SK-N-SH (cell line): ENCODE measurements around the gene URM1. TPM values are rescaled to one million over a fixed set of nuclear protein-coding genes. Genes with fewer than 3 reads are reported as not detected.

ENCODE experiments used
- CTCF ChIA-PET: fragments of 300-600, 350-600 bp; formaldehyde crosslinking; extraction: SDS; loops from one replicate; lab custom pipeline; 2021; lab: Yijun Ruan, JAX
- POLR2A ChIA-PET: fragments of 350-600 bp; sonication (Branson Sonifier 250); formaldehyde crosslinking; extraction: SDS; loops from one replicate; lab custom pipeline; 2020; ENCODE audit warnings: antibody characterized with exemption, inconsistent platforms; lab: Yijun Ruan, JAX
- DNase-seq: peaks from one replicate; pipeline ENCODE4 v3.0.0; 2012
- H2AFZ ChIP-seq: fragments of 200-600 bp; sonication (generic); 2 replicates; pipeline ENCODE4 v1.8.1; 2016; ENCODE audit warnings: antibody characterized with exemption, mild to moderate bottlenecking, low read depth
- H3F3A ChIP-seq: fragments of 200-600 bp; sonication (generic); replicated peaks from 2 replicates; pipeline ENCODE3; 2016; ENCODE audit warnings: antibody characterized with exemption, mild to moderate bottlenecking; ENCODE audit not compliant: insufficient read depth
- H3K27ac ChIP-seq, 2 experiments: fragments of 200-500 bp in 1 of 2; fragments of 200-600 bp in 1 of 2; sonication (Bioruptor generic) in 1 of 2; sonication (generic), shearing (Covaris generic) in 1 of 2; 2 replicates each; pipeline versions ENCODE4 v1.5.1 to v1.6.1; 2014 to 2016; ENCODE audit warnings: low read depth in 2 of 2, inconsistent platforms in 1 of 2, low read length in 1 of 2, mild to moderate bottlenecking in 1 of 2, mixed read lengths in 1 of 2
- H3K27me3 ChIP-seq: fragments of 200-600 bp; sonication (generic), shearing (Covaris generic); 2 replicates; pipeline ENCODE4 v1.6.1; 2016; ENCODE audit warnings: mixed run types; ENCODE audit not compliant: insufficient read depth
- H3K36me3 ChIP-seq, 2 experiments: fragments of 200-500 bp in 1 of 2; fragments of 200-600 bp in 1 of 2; sonication (Bioruptor generic) in 1 of 2; sonication (generic) in 1 of 2; replicated peaks in 1 of 2; 2 replicates each; pipeline versions ENCODE3 to v1.5.1; 2014 to 2016; ENCODE audit warnings: low read length in 1 of 2, mild to moderate bottlenecking in 1 of 2; ENCODE audit not compliant: insufficient read depth in 2 of 2, control insufficient read depth in 1 of 2
- H3K4me1 ChIP-seq, 2 experiments: fragments of 200-500 bp in 1 of 2; fragments of 200-600 bp in 1 of 2; sonication (Bioruptor generic) in 1 of 2; sonication (generic), shearing (Covaris generic) in 1 of 2; 2 replicates each; pipeline versions ENCODE4 v1.5.1 to v1.6.1; 2014 to 2016; ENCODE audit warnings: low read depth in 1 of 2, low read length in 1 of 2, mixed run types in 1 of 2; ENCODE audit not compliant: insufficient read depth in 2 of 2, control insufficient read depth in 1 of 2
- H3K4me2 ChIP-seq: fragments of 200-600 bp; sonication (generic), shearing (Covaris generic); 2 replicates; pipeline ENCODE4 v1.6.1; 2017; ENCODE audit warnings: mixed run types
- H3K4me3 ChIP-seq, 2 experiments: fragments of 200-500 bp in 1 of 2; fragments of 200-600 bp in 1 of 2; sonication (Bioruptor generic) in 1 of 2; sonication (generic), shearing (Covaris generic) in 1 of 2; 2 replicates each; pipeline versions ENCODE4 v1.5.1 to v1.8.1; 2014 to 2016; ENCODE audit warnings: low read depth in 2 of 2, inconsistent platforms in 1 of 2, low read length in 1 of 2, mild to moderate bottlenecking in 1 of 2, mixed read lengths in 1 of 2, moderate library complexity in 1 of 2
- H3K79me2 ChIP-seq: fragments of 200-600 bp; sonication (generic); 2 replicates; pipeline ENCODE4 v1.8.1; 2017; ENCODE audit warnings: mild to moderate bottlenecking; ENCODE audit not compliant: insufficient read depth
- H3K9ac ChIP-seq: fragments of 200-600 bp; sonication (generic); 2 replicates; pipeline ENCODE4 v1.6.1; 2017; ENCODE audit warnings: mixed run types
- H3K9me2 ChIP-seq: fragments of 200-600 bp; sonication (generic); 2 replicates; pipeline ENCODE4 v1.6.1; 2017; ENCODE audit warnings: mixed run types
- H3K9me3 ChIP-seq: fragments of 200-600 bp; sonication (generic); 2 replicates; pipeline ENCODE4 v1.6.1; 2017; ENCODE audit warnings: mixed run types, mild to moderate bottlenecking, moderate library complexity
- H4K20me1 ChIP-seq: fragments of 200-600 bp; sonication (generic); 2 replicates; pipeline ENCODE4 v1.6.1; 2017; ENCODE audit warnings: mild to moderate bottlenecking, mixed run types; ENCODE audit not compliant: insufficient read depth
- EP300 ChIP-seq, 2 experiments: IDR thresholded peaks; 2 replicates each; pipeline versions ENCODE4 v1.4.0 to v1.6.1; 2012; ENCODE audit warnings: borderline replicate concordance in 1 of 2, low read depth in 1 of 2, low read length in 1 of 2
- EZH2phosphoT487 ChIP-seq: fragments of 200-600 bp; sonication (generic); IDR thresholded peaks from 2 replicates; pipeline ENCODE4 v1.6.1; 2017; ENCODE audit warnings: low read depth, mixed run types, mild to moderate bottlenecking, antibody characterized with exemption, moderate library complexity, borderline replicate concordance
- GATA2 ChIP-seq: sonication (generic); formaldehyde crosslinking; IDR thresholded peaks from 2 replicates; pipeline ENCODE4 v1.5.0; 2020; ENCODE audit warnings: mild to moderate bottlenecking, missing genetic modification reagents
- JUND ChIP-seq: IDR thresholded peaks from 2 replicates; pipeline ENCODE4 v1.4.0; 2012
- SIN3A ChIP-seq: IDR thresholded peaks from 2 replicates; pipeline ENCODE4 v1.6.1; 2012; ENCODE audit warnings: low read depth, mild to moderate bottlenecking, low read length, moderate library complexity, borderline replicate concordance
- SMC3 ChIP-seq: IDR thresholded peaks from 2 replicates; pipeline ENCODE4 v1.6.1; 2012; ENCODE audit warnings: low read depth, low read length, improper control_type of control experiment
- YY1 ChIP-seq: IDR thresholded peaks from 2 replicates; pipeline ENCODE4 v1.4.0; 2012; ENCODE audit warnings: low read depth, mild to moderate bottlenecking
- WGBS: methylation state at CpG from one replicate; pipeline ENCODE4 v1.1.6; 2017; ENCODE audit warnings: low lambda C conversion rate; 5-methylcytosine and 5-hydroxymethylcytosine counted together
- polyA plus RNA-seq, 3 experiments: library from polyadenylated mRNA; depleted of rRNA; stranded (reverse); fragments of >200 nt; gene quantifications; 2 replicates each; pipeline ENCODE4 v1.2.3, GENCODE V29; 2012
- TF ChIP-seq, protein P1 (sequence below): IDR thresholded peaks from 2 replicates; pipeline ENCODE4 v1.6.1; 2012; ENCODE audit warnings: mild to moderate bottlenecking, low read depth, low read length, moderate library complexity
- TF ChIP-seq, protein P2 (sequence below): fragments of 150-350 bp; IDR thresholded peaks from 2 replicates; pipeline ENCODE4 v1.6.1; 2016; ENCODE audit warnings: mild to moderate bottlenecking, low read depth, low read length
- TF ChIP-seq, protein P3 (sequence below): IDR thresholded peaks from 2 replicates; pipeline ENCODE4 v1.4.0; 2012; ENCODE audit warnings: low read depth, borderline replicate concordance

The URM1 gene
- polyA plus RNA-seq, 1 of the 3 experiments (the other 2 are of a cell fraction), result 58.9 TPM

DNA sequence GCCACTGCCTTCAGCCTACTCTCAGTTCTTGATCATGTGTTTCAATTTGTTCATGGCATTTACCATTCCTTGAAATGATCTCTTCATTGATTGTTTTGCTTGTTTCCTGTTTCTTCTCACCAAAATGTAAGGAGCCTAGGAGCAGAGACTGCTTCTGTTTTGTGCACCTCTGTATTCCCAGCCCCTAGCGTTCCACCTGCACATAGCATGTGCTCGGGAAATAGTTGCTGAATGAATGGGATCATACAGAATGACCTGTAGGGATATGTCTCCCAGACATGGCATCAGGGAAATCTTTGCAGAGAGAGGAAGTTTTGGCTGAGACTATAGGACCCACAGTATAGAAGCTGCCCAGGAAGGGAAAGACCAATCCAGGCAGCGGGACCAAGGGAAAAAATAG is 43.3 kb downstream of the URM1 start:
- DNase-seq, result no peak
- H3K79me2 ChIP-seq, result no peaks in the 10 kb centered on the region
- H2AFZ ChIP-seq, result no peak overlapping the region
- ChIA-PET POLR2A (no interaction called here), CTCF (interaction anchor here (0.5 to 9.3 kb wide), 4 partner anchors 25 to 96 kb away, joined by 3 to 113 read pairs (median 3); no protein-coding TSS in a partner anchor)
- no peaks in the 10 kb centered on the region; the same call in 1 of the 2 replicates for H3K27me3 ChIP-seq
- no peaks in the 10 kb centered on the region for H4K20me1 ChIP-seq
- H3K9me3 ChIP-seq, result no peaks in the 10 kb centered on the region
- TF ChIP-seq SIN3A (no peak), JUND (no peak), SMC3 (no peak), GATA2 (no peak), EZH2phosphoT487 (no peak), EP300 (IDR thresholded peaks at IDR 0.05; ENCODE audit: borderline replicate concordance in 1 of 2, low read depth in 1 of 2, low read length in 1 of 2) (no peak), YY1 (no peak)
- TF ChIP-seq, protein P1, sequence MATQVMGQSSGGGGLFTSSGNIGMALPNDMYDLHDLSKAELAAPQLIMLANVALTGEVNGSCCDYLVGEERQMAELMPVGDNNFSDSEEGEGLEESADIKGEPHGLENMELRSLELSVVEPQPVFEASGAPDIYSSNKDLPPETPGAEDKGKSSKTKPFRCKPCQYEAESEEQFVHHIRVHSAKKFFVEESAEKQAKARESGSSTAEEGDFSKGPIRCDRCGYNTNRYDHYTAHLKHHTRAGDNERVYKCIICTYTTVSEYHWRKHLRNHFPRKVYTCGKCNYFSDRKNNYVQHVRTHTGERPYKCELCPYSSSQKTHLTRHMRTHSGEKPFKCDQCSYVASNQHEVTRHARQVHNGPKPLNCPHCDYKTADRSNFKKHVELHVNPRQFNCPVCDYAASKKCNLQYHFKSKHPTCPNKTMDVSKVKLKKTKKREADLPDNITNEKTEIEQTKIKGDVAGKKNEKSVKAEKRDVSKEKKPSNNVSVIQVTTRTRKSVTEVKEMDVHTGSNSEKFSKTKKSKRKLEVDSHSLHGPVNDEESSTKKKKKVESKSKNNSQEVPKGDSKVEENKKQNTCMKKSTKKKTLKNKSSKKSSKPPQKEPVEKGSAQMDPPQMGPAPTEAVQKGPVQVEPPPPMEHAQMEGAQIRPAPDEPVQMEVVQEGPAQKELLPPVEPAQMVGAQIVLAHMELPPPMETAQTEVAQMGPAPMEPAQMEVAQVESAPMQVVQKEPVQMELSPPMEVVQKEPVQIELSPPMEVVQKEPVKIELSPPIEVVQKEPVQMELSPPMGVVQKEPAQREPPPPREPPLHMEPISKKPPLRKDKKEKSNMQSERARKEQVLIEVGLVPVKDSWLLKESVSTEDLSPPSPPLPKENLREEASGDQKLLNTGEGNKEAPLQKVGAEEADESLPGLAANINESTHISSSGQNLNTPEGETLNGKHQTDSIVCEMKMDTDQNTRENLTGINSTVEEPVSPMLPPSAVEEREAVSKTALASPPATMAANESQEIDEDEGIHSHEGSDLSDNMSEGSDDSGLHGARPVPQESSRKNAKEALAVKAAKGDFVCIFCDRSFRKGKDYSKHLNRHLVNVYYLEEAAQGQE, result no peak
- TF ChIP-seq, protein P2, sequence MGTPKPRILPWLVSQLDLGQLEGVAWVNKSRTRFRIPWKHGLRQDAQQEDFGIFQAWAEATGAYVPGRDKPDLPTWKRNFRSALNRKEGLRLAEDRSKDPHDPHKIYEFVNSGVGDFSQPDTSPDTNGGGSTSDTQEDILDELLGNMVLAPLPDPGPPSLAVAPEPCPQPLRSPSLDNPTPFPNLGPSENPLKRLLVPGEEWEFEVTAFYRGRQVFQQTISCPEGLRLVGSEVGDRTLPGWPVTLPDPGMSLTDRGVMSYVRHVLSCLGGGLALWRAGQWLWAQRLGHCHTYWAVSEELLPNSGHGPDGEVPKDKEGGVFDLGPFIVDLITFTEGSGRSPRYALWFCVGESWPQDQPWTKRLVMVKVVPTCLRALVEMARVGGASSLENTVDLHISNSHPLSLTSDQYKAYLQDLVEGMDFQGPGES, result no peak
- TF ChIP-seq, protein P3, sequence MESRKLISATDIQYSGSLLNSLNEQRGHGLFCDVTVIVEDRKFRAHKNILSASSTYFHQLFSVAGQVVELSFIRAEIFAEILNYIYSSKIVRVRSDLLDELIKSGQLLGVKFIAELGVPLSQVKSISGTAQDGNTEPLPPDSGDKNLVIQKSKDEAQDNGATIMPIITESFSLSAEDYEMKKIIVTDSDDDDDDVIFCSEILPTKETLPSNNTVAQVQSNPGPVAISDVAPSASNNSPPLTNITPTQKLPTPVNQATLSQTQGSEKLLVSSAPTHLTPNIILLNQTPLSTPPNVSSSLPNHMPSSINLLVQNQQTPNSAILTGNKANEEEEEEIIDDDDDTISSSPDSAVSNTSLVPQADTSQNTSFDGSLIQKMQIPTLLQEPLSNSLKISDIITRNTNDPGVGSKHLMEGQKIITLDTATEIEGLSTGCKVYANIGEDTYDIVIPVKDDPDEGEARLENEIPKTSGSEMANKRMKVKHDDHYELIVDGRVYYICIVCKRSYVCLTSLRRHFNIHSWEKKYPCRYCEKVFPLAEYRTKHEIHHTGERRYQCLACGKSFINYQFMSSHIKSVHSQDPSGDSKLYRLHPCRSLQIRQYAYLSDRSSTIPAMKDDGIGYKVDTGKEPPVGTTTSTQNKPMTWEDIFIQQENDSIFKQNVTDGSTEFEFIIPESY, result no peak
- no peak overlapping the region for H3K4me3 ChIP-seq
- 43% methylated on average over 3 of the region's 3 CpGs for WGBS
- no peaks in the 10 kb centered on the region for H3F3A ChIP-seq
- H3K36me3 ChIP-seq, result no peaks in the 10 kb centered on the region
- no peak overlapping the region for H3K4me2 ChIP-seq
- H3K27ac ChIP-seq, result no peak overlapping the region
- H3K9me2 ChIP-seq, result no peaks in the 10 kb centered on the region
- H3K9ac ChIP-seq, result no peak overlapping the region
- H3K4me1 ChIP-seq, result peaks cover 0 to 8% of the 10 kb centered on the region in 2 experiments; a peak in 1 of 4 replicates
